Duodenal mucosa (tissue), 2 donors: ENCODE results near the gene MN1.

ENCODE experiments used
- H3K27ac ChIP-seq: one replicate; pipeline ENCODE4 v1.7.0; 2013; ENCODE audit warnings: low read depth, low read length
- H3K27me3 ChIP-seq, 2 donors: one replicate each; pipeline ENCODE4 v1.7.0; 2013; ENCODE audit warnings: low read length in 2 of 2, control low read depth in 1 of 2; ENCODE audit not compliant: insufficient read depth in 2 of 2, control insufficient read depth in 1 of 2
- H3K36me3 ChIP-seq, 2 donors: one replicate each; pipeline ENCODE4 v1.7.0; 2013; ENCODE audit warnings: low read length in 2 of 2, control low read depth in 1 of 2; ENCODE audit not compliant: insufficient read depth in 2 of 2, control insufficient read depth in 1 of 2
- H3K4me1 ChIP-seq, 2 donors: one replicate each; pipeline ENCODE4 v1.7.0; 2013; ENCODE audit warnings: low read length in 2 of 2, control low read depth in 1 of 2; ENCODE audit not compliant: insufficient read depth in 2 of 2, control insufficient read depth in 1 of 2
- H3K4me3 ChIP-seq, 2 donors: one replicate each; pipeline ENCODE4 v1.7.0; 2013; ENCODE audit warnings: low read length in 2 of 2, low read depth in 1 of 2
- H3K9ac ChIP-seq, 2 donors: one replicate each; pipeline ENCODE4 v1.7.0; 2013; ENCODE audit warnings: low read length in 2 of 2, low read depth in 1 of 2
- H3K9me3 ChIP-seq, 2 donors: one replicate each; pipeline ENCODE4 v1.7.0; 2013; ENCODE audit warnings: low read length in 2 of 2, control low read depth in 1 of 2; ENCODE audit not compliant: control insufficient read depth in 1 of 2

The MN1 gene

GRCh38 chr22:27842669-27843431, 41.3 kb upstream of the MN1 start:
- no peak overlapping the region for H3K27ac ChIP-seq
- H3K36me3 ChIP-seq: peaks cover 0 to 9% of the 10 kb centered on the region in 2 donors
- H3K9me3 ChIP-seq: no peaks in the 10 kb centered on the region
- no peaks in the 10 kb centered on the region for H3K4me1 ChIP-seq
- H3K9ac ChIP-seq: no peak overlapping the region
- no peak overlapping the region for H3K4me3 ChIP-seq
- no peaks in the 10 kb centered on the region for H3K27me3 ChIP-seq

DNA sequence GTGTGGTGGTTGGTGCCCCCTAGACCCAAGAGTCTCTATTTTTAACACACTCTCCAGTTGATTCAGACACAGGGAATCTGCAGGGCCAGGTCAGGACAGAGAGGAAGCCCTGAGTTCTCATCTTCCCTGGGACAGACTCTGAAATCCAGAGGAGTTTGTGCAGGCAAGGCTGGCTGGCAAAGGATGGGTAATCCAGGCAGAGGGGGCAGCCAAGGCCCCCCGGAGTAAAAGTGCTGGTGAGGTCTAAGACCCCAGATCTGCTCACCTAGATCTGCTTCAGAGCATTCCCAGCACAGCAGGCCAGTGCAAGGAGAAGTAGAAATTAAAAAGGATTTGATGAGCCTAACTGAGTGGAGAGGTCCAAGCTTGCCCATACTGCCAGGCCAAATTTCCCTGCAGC, 40.6 kb upstream of the MN1 start:
- H3K27me3 ChIP-seq: no peaks in the 10 kb centered on the region
- H3K27ac ChIP-seq: no peak overlapping the region

GRCh38 chr22:27840436-27840835, 38.9 kb upstream of the MN1 start:
- no peak overlapping the region for H3K27ac ChIP-seq
- H3K27me3 ChIP-seq: no peaks in the 10 kb centered on the region
- H3K9ac ChIP-seq: no peak overlapping the region
- no peaks in the 10 kb centered on the region for H3K9me3 ChIP-seq
- H3K4me3 ChIP-seq: no peak overlapping the region
- H3K4me1 ChIP-seq: no peaks in the 10 kb centered on the region
- no peaks in the 10 kb centered on the region for H3K36me3 ChIP-seq

More for the DNA sequence above, 40.6 kb upstream of the MN1 start:
- H3K4me3 ChIP-seq: no peak overlapping the region
- no peaks in the 10 kb centered on the region for H3K4me1 ChIP-seq
- no peak overlapping the region for H3K9ac ChIP-seq
- H3K9me3 ChIP-seq: no peaks in the 10 kb centered on the region
- peaks cover 0 to 7% of the 10 kb centered on the region in 2 donors for H3K36me3 ChIP-seq

DNA sequence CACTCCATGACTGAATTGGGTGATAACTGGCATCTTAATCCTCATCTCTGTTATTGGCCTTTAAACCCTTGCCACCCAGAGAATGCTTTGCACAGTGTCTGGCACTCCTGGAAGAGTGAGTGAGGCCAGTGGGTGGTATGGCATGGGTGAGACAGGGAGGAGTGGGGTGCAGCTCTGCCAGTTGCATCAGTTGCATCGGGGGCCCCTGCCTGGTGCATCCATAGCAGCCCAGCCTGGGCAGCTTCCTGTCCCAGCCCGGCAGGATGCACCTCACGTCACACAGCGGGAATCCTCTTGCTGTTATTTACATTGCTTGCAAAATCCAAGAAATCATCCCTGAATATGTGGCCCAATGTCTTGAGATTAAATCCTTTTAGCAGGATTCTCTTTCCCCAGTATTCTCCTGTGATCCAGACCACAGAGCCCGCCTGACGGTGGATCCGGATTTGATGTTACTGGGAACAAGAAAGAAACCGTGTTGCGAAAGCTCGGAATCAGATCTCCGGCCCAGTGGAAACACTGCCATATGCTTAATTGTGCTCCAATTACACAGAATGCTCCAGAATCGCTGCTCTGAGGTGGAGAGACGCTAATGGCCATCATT, 37.6 kb upstream of the MN1 start:
- Histone ChIP-seq H3K27me3 (no peaks in the 10 kb centered on the region), H3K9ac (no peak overlapping the region), H3K4me1 (no peaks in the 10 kb centered on the region), H3K9me3 (no peaks in the 10 kb centered on the region), H3K4me3 (no peak overlapping the region), H3K27ac (no peak overlapping the region), H3K36me3 (no peaks in the 10 kb centered on the region)

DNA sequence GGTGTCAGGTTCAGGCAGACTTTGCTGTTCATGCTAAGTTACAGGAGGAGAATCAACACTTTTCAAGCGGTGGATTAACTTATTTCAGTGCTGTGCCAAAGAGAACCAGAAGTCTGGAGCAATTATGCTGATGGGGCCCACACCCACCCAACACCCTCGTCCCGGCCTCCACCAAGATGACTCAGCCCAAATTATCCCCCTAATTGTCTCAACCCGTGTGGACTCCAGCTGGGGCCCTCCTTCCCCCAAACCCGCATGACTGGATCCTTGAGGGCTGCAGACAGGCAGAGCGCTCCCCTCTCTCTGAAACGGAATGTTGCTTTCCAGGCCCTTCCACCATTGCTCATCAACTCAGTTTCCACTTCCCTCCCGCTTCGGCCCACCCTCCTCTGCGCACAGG, 34.6 kb upstream of the MN1 start:
- H3K4me3 ChIP-seq: no peak overlapping the region
- no peaks in the 10 kb centered on the region for H3K36me3 ChIP-seq
- H3K9ac ChIP-seq: no peak overlapping the region
- no peaks in the 10 kb centered on the region for H3K27me3 ChIP-seq
- H3K27ac ChIP-seq: no peak overlapping the region
- no peaks in the 10 kb centered on the region for H3K9me3 ChIP-seq
- H3K4me1 ChIP-seq: no peaks in the 10 kb centered on the region

DNA sequence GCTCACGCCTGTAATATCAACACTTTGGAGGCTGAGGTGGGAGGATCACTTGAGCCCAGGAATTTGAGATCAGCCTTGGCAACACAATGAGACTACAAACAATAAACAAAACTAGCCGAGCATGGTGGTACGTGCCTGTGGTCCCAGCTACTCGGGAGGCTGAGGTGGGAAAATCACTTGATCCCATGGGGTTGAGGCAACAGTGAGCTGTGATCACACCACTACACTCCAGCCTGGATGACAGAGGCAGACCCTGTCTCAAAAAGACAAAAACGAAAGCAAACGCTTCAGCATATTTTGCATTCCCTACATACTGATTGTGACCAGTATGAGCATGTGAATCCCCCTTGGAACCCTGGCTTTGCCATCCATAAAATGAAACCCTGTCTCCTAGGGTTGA, 33.9 kb upstream of the MN1 start:
- Histone ChIP-seq H3K36me3 (no peaks in the 10 kb centered on the region), H3K9ac (no peak overlapping the region), H3K27me3 (no peaks in the 10 kb centered on the region), H3K4me3 (no peak overlapping the region), H3K9me3 (no peaks in the 10 kb centered on the region), H3K27ac (no peak overlapping the region), H3K4me1 (no peaks in the 10 kb centered on the region)

GRCh38 chr22:27834364-27835185, 33.0 kb upstream of the MN1 start:
- no peaks in the 10 kb centered on the region for H3K36me3 ChIP-seq
- no peaks in the 10 kb centered on the region for H3K27me3 ChIP-seq
- no peaks in the 10 kb centered on the region for H3K9me3 ChIP-seq
- H3K27ac ChIP-seq: no peak overlapping the region
- no peak overlapping the region for H3K4me3 ChIP-seq
- no peak overlapping the region for H3K9ac ChIP-seq
- no peaks in the 10 kb centered on the region for H3K4me1 ChIP-seq

- H3K9me3 ChIP-seq: no peaks in the 10 kb centered on the region
- no peaks in the 10 kb centered on the region for H3K36me3 ChIP-seq
- H3K4me3 ChIP-seq: no peak overlapping the region
- H3K27me3 ChIP-seq: no peaks in the 10 kb centered on the region
- no peak overlapping the region for H3K9ac ChIP-seq
- no peaks in the 10 kb centered on the region for H3K4me1 ChIP-seq
- no peak overlapping the region for H3K27ac ChIP-seq
These were observed 32.2 kb upstream of the MN1 start for GRCh38 chr22:27833803-27834202.

DNA sequence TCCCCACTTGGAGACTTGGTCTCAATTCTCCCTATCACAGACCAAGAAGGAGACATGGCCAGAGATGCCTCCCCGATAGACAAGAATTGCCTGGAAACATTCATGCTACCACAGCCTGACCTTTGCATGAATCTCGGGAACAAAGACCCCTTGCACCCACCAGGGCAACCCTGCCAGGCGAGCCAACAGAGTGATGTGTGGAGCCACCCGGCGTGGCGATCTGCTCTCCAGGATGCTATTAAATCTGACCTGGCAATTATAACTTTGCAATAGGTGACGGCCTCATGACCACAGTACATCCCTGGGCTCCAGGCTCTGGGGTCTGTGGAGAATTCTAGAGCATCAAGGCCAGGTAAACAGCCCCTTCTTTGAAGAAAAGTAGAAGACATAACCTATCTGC, 31.1 kb upstream of the MN1 start:
- Histone ChIP-seq H3K27me3 (no peaks in the 10 kb centered on the region), H3K27ac (no peak overlapping the region), H3K4me1 (no peaks in the 10 kb centered on the region), H3K4me3 (no peak overlapping the region), H3K9me3 (no peaks in the 10 kb centered on the region), H3K36me3 (no peaks in the 10 kb centered on the region), H3K9ac (no peak overlapping the region)

DNA sequence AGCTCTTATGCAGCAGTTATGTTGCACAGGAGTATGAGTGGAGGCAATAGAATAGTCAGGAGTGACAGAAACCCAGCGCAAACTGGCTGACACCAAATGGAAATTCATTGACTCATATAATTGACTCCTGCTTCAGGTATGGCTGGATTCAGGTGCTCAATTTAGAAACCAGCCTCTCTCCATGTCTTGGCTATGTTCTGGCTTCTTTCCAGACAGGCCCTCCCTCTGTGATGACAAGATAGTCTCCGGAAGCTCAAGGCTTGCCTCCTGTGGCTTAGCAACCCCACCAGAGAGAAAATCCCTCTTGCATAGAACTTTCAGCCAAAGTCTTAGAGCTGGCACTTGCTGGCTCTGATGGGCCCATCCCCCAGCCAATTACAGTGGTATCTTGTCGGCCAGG, 28.1 kb upstream of the MN1 start:
- Histone ChIP-seq H3K9me3 (no peaks in the 10 kb centered on the region), H3K9ac (no peak overlapping the region), H3K36me3 (no peaks in the 10 kb centered on the region), H3K27ac (no peak overlapping the region), H3K27me3 (no peaks in the 10 kb centered on the region), H3K4me3 (no peak overlapping the region), H3K4me1 (no peaks in the 10 kb centered on the region)
